Panc1 (cell line): ENCODE results near the gene ASB16. TPM values are rescaled to one million over a fixed set of nuclear protein-coding genes. Genes with fewer than 3 reads are reported as not detected.

Experiments used
- ATAC-seq: fragments of 200-7000 bp; cut with Tn5 transposase; 2 replicates; pipeline ENCODE4 v1.9.1; 2020; ENCODE audit warnings: mild to moderate bottlenecking, moderate library complexity
- BruUV-seq: library from RNA; stranded (reverse); fragments of 400-500 nt; replicated peaks from 2 replicates; lab custom pipeline; 2021; lab: Mats Ljungman, UMichigan
- CTCF ChIA-PET: fragments of 300-600 bp; sonication (Branson Sonifier 250); formaldehyde crosslinking; loops from one replicate; lab custom pipeline; 2022; ENCODE audit warnings: antibody characterized with exemption; lab: Charles Lee
- POLR2A ChIA-PET: fragments of 300-600 bp; sonication (Branson Sonifier 250); formaldehyde crosslinking; loops from one replicate; lab custom pipeline; 2022; ENCODE audit warnings: antibody characterized with exemption; lab: Charles Lee
- DNase-seq: peaks from one replicate; pipeline ENCODE4 v3.0.0-alpha.2; 2010; ENCODE audit warnings: low read depth, low spot score
- H3K27ac ChIP-seq: 2 replicates; pipeline ENCODE4 v1.5.1; 2011; ENCODE audit warnings: mild to moderate bottlenecking, low read length, inconsistent platforms
- H3K27me3 ChIP-seq: fragments of 200-500 bp; sonication (Bioruptor generic); 2 replicates; pipeline ENCODE4 v1.6.0; 2014; ENCODE audit warnings: low read length, inconsistent platforms; ENCODE audit not compliant: control insufficient read depth, insufficient read depth
- H3K36me3 ChIP-seq: fragments of 200-500 bp; sonication (Bioruptor generic); 2 replicates; pipeline ENCODE4 v1.5.1; 2014; ENCODE audit warnings: inconsistent platforms, mild to moderate bottlenecking, low read length, moderate library complexity; ENCODE audit not compliant: control insufficient read depth, insufficient read depth
- H3K4me1 ChIP-seq: 2 replicates; pipeline ENCODE4 v1.5.1; 2011; ENCODE audit warnings: inconsistent platforms, mild to moderate bottlenecking, low read length, moderate library complexity; ENCODE audit not compliant: control insufficient read depth, insufficient read depth
- H3K4me3 ChIP-seq, 2 experiments: 2 replicates each; pipeline ENCODE4 v1.5.1; 2011 to 2012; ENCODE audit warnings: low read depth in 2 of 2, low read length in 2 of 2, mild to moderate bottlenecking in 2 of 2, inconsistent platforms in 1 of 2, moderate library complexity in 1 of 2
- H3K9me3 ChIP-seq: fragments of 200-500 bp; sonication (Bioruptor generic); 2 replicates; pipeline ENCODE4 v1.5.1; 2014; ENCODE audit warnings: low read depth, mild to moderate bottlenecking, inconsistent platforms, low read length, moderate library complexity; ENCODE audit not compliant: control insufficient read depth, insufficient read depth
- CTCF ChIP-seq: fragments of 450-650 bp; IDR thresholded peaks from 2 replicates; pipeline ENCODE4 v1.5.1; 2017; ENCODE audit warnings: mild to moderate bottlenecking
- POLR2AphosphoS5 ChIP-seq: IDR thresholded peaks from 2 replicates; pipeline ENCODE4 v1.6.1; 2012; ENCODE audit warnings: mild to moderate bottlenecking, low read depth, low read length, moderate library complexity
- REST ChIP-seq, 2 experiments: IDR thresholded peaks; 2 replicates each; pipeline ENCODE4 v1.6.1; 2011 to 2012; ENCODE audit warnings: low read depth in 2 of 2, control low read depth in 1 of 2, low read length in 1 of 2, mild to moderate bottlenecking in 1 of 2, moderate library complexity in 1 of 2; ENCODE audit not compliant: insufficient read depth in 1 of 2
- SIN3A ChIP-seq: IDR thresholded peaks from 2 replicates; pipeline ENCODE4 v1.6.1; 2012; ENCODE audit warnings: low read depth, mild to moderate bottlenecking, low read length, moderate library complexity, borderline replicate concordance; ENCODE audit not compliant: insufficient read depth
- TCF7L2 ChIP-seq: IDR thresholded peaks from 2 replicates; pipeline ENCODE4 v1.6.1; 2011; ENCODE audit warnings: mild to moderate bottlenecking, low read depth, low read length, inconsistent platforms
- in situ Hi-C: cut with HindIII; loops from 2 replicates; pipeline ENCODE4 v1.10.0; 2016; ENCODE audit warnings: low sequenced_read_pairs, low pct_unique_long_range_greater_than_20kb
- intact Hi-C: fragments of 100-400 bp; cut with micrococcal nuclease; formaldehyde crosslinking; loops from one replicate; pipeline ENCODE4 v1.10.0; 2022; ENCODE audit not compliant: unreplicated experiment
- total RNA-seq: library from RNA; stranded (reverse); gene quantifications from one replicate; pipeline ENCODE4 v1.2.1, GENCODE V29; 2021; ENCODE audit not compliant: unreplicated experiment

Gene ASB16
- total RNA-seq, 1 experiment from 2014 or later = not detected

- no peak for DNase-seq
- H3K4me1 ChIP-seq = peaks cover 22% of the 10 kb centered on the region
- in situ Hi-C loops (no loop called here), intact Hi-C loops (no loop called here)
- no peaks in the 10 kb centered on the region for H3K27me3 ChIP-seq
- no peaks in the 10 kb centered on the region; the same call in 1 of the 2 replicates for H3K36me3 ChIP-seq
- ChIA-PET CTCF (no interaction called here), POLR2A (no interaction called here)
- ATAC-seq = no peak
- BruUV-seq = no TSS peak
- no peak overlapping the region for H3K4me3 ChIP-seq
- no peaks in the 10 kb centered on the region for H3K9me3 ChIP-seq
- no peak overlapping the region; the same call in 1 of the 2 replicates for H3K27ac ChIP-seq
- TF ChIP-seq SIN3A (no peak), CTCF (no peak), REST (IDR thresholded peaks at IDR 0.05; ENCODE audit: insufficient read depth in 1 of 2, low read depth in 2 of 2, low read length in 1 of 2) (no peak), POLR2AphosphoS5 (no peak), TCF7L2 (no peak)
Observed at GRCh38 chr17:44192750-44193149, 22.2 kb downstream of the ASB16 start.

GRCh38 chr17:44193326-44194084 is 23.0 kb downstream of the ASB16 start:
- no peak for TF ChIP-seq TCF7L2
- no peak for TF ChIP-seq POLR2AphosphoS5
- TF ChIP-seq REST (IDR thresholded peaks at IDR 0.05; ENCODE audit: insufficient read depth in 1 of 2, low read depth in 2 of 2, low read length in 1 of 2) = no peak
- TF ChIP-seq SIN3A = no peak
- TF ChIP-seq CTCF = no peak
- Histone ChIP-seq H3K27ac (no peak overlapping the region; the same call in 1 of the 2 replicates), H3K9me3 (no peaks in the 10 kb centered on the region), H3K4me1 (peaks cover 21% of the 10 kb centered on the region), H3K4me3 (no peak overlapping the region), H3K36me3 (no peaks in the 10 kb centered on the region; the same call in 1 of the 2 replicates), H3K27me3 (no peaks in the 10 kb centered on the region)
- intact Hi-C loops (no loop called here), in situ Hi-C loops (no loop called here)
- ChIA-PET CTCF (no interaction called here), POLR2A (interaction anchor here (0.5 kb wide), 1 partner anchor 32 kb away, joined by 7 read pairs; no protein-coding TSS in a partner anchor)
- no peak for DNase-seq
- no peak for ATAC-seq
- no TSS peak for BruUV-seq
